Measurements from ENCODE around the gene CCNK.

Gene CCNK

GRCh38 chr14:99552572-99553216, 71.5 kb downstream of the CCNK start:
- Histone ChIP-seq H3K9me3 (no peaks in the 10 kb centered on the region), H3K36me3 (no peaks in the 10 kb centered on the region), H3K27me3 (no peaks in the 10 kb centered on the region), H3K4me1 (peaks cover 18% of the 10 kb centered on the region), H3K4me3 (ENCODE audit: low read depth, low read length) (no peak overlapping the region)
- no peak for DNase-seq
- TF ChIP-seq CTCF (IDR thresholded peaks at IDR 0.05; ENCODE audit: low read depth, low read length) = no peak

- DNase-seq = no peak
- Histone ChIP-seq H3K36me3 (peaks cover 9% of the 10 kb centered on the region), H3K9me3 (no peaks in the 10 kb centered on the region), H3K4me3 (ENCODE audit: low read depth, low read length) (no peak overlapping the region), H3K4me1 (peaks cover 14% of the 10 kb centered on the region), H3K27me3 (no peaks in the 10 kb centered on the region)
- no peak for TF ChIP-seq CTCF (IDR thresholded peaks at IDR 0.05; ENCODE audit: low read depth, low read length)
Measured at GRCh38 chr14:99554184-99554583, 73.0 kb downstream of the CCNK start.

GRCh38 chr14:99554757-99555531, 73.7 kb downstream of the CCNK start:
- Histone ChIP-seq H3K9me3 (no peaks in the 10 kb centered on the region), H3K4me1 (peaks cover 7% of the 10 kb centered on the region), H3K36me3 (peaks cover 14% of the 10 kb centered on the region), H3K4me3 (ENCODE audit: low read depth, low read length) (no peak overlapping the region), H3K27me3 (no peaks in the 10 kb centered on the region)
- DNase-seq = no peak
- TF ChIP-seq CTCF (IDR thresholded peaks at IDR 0.05; ENCODE audit: low read depth, low read length) = no peak

- no peaks in the 10 kb centered on the region for H3K9me3 ChIP-seq
- H3K36me3 ChIP-seq = peaks cover 14% of the 10 kb centered on the region
- no peaks in the 10 kb centered on the region for H3K27me3 ChIP-seq
- TF ChIP-seq CTCF (IDR thresholded peaks at IDR 0.05; ENCODE audit: low read depth, low read length) = no peak
- H3K4me1 ChIP-seq = peaks cover 14% of the 10 kb centered on the region
- DNase-seq = no peak
- H3K4me3 ChIP-seq (ENCODE audit: low read depth, low read length) = no peak overlapping the region
Measured at GRCh38 chr14:99556134-99556791, 75.1 kb downstream of the CCNK start.

GRCh38 chr14:99559286-99559990, 78.2 kb downstream of the CCNK start:
- Histone ChIP-seq H3K9me3 (no peaks in the 10 kb centered on the region), H3K27me3 (no peaks in the 10 kb centered on the region), H3K36me3 (peaks cover 14% of the 10 kb centered on the region), H3K4me3 (ENCODE audit: low read depth, low read length) (no peak overlapping the region), H3K4me1 (peaks cover 46% of the 10 kb centered on the region)
- no peak for DNase-seq
- no peak for TF ChIP-seq CTCF (IDR thresholded peaks at IDR 0.05; ENCODE audit: low read depth, low read length)

Measured in BE2C (cell line).